Trophoblast cell (in vitro differentiated cells and primary cell): ENCODE data around the gene CA12.

Experiments
- DNase-seq, 2 donors: peaks; one replicate each; pipeline ENCODE4 v3.0.0-alpha.2; 2016
- H2AFZ ChIP-seq: 2 replicates; pipeline ENCODE4 v1.6.1; 2013; ENCODE audit warnings: low read length, moderate library complexity, mild to moderate bottlenecking; ENCODE audit not compliant: insufficient read depth, poor library complexity
- H2AK5ac ChIP-seq: 2 replicates; pipeline ENCODE4 v1.6.1; 2013; ENCODE audit warnings: mild to moderate bottlenecking, low read length
- H2BK120ac ChIP-seq: 2 replicates; pipeline ENCODE4 v1.6.1; 2013; ENCODE audit warnings: low read length, mild to moderate bottlenecking, moderate library complexity; ENCODE audit not compliant: insufficient read depth, poor library complexity
- H2BK12ac ChIP-seq: 2 replicates; pipeline ENCODE4 v1.6.1; 2013; ENCODE audit warnings: mild to moderate bottlenecking, low read length, moderate library complexity
- H2BK5ac ChIP-seq: 2 replicates; pipeline ENCODE4 v1.6.1; 2013; ENCODE audit warnings: low read length, low read depth, moderate library complexity, mild to moderate bottlenecking; ENCODE audit not compliant: poor library complexity
- H3K14ac ChIP-seq: 2 replicates; pipeline ENCODE4 v1.6.1; 2013; ENCODE audit warnings: mild to moderate bottlenecking, low read length
- H3K18ac ChIP-seq: 2 replicates; pipeline ENCODE4 v1.6.1; 2013; ENCODE audit warnings: mild to moderate bottlenecking, low read length
- H3K23ac ChIP-seq: 2 replicates; pipeline ENCODE4 v1.6.1; 2013; ENCODE audit warnings: low read length
- H3K27ac ChIP-seq: 2 replicates; pipeline ENCODE4 v1.5.1; 2013; ENCODE audit warnings: low read depth, mild to moderate bottlenecking, inconsistent platforms, low read length, moderate library complexity
- H3K27me3 ChIP-seq: 2 replicates; pipeline ENCODE4 v1.6.1; 2013; ENCODE audit warnings: inconsistent platforms, mild to moderate bottlenecking, low read length, moderate library complexity; ENCODE audit not compliant: insufficient read depth
- H3K36me3 ChIP-seq, 2 experiments: 1 replicate in 1 of 2; 2 replicates in 1 of 2; pipeline ENCODE4 v1.6.1; 2013; ENCODE audit warnings: low read length in 2 of 2, mild to moderate bottlenecking in 2 of 2, moderate library complexity in 1 of 2; ENCODE audit not compliant: insufficient read depth in 2 of 2, control insufficient read depth in 1 of 2
- H3K4ac ChIP-seq: 2 replicates; pipeline ENCODE4 v1.6.1; 2013; ENCODE audit warnings: low read depth, mild to moderate bottlenecking, low read length, moderate library complexity
- H3K4me1 ChIP-seq, 2 experiments: 1 replicate in 1 of 2; 2 replicates in 1 of 2; pipeline ENCODE4 v1.6.1; 2013; ENCODE audit warnings: low read length in 2 of 2, mild to moderate bottlenecking in 2 of 2, moderate library complexity in 1 of 2; ENCODE audit not compliant: insufficient read depth in 2 of 2, control insufficient read depth in 1 of 2
- H3K4me2 ChIP-seq: 2 replicates; pipeline ENCODE4 v1.6.1; 2013; ENCODE audit warnings: inconsistent platforms, mild to moderate bottlenecking, low read length, moderate library complexity
- H3K4me3 ChIP-seq: 2 replicates; pipeline ENCODE4 v1.5.1; 2013; ENCODE audit warnings: mild to moderate bottlenecking, low read depth, low read length, inconsistent platforms
- H3K79me1 ChIP-seq: one replicate; pipeline ENCODE4 v1.6.1; 2013; ENCODE audit warnings: low read length
- H3K79me2 ChIP-seq: 2 replicates; pipeline ENCODE4 v1.6.1; 2013; ENCODE audit warnings: low read length, mild to moderate bottlenecking; ENCODE audit not compliant: control insufficient read depth, insufficient read depth, poor library complexity
- H3K9ac ChIP-seq: 2 replicates; pipeline ENCODE4 v1.6.1; 2013; ENCODE audit warnings: mild to moderate bottlenecking, low read length
- H3K9me3 ChIP-seq: 2 replicates; pipeline ENCODE4 v1.6.1; 2013; ENCODE audit warnings: low read depth, mild to moderate bottlenecking, control low read depth, inconsistent platforms, low read length; ENCODE audit not compliant: insufficient read depth
- H4K12ac ChIP-seq: 2 replicates; pipeline ENCODE4 v1.6.1; 2013; ENCODE audit warnings: low read depth, mild to moderate bottlenecking, low read length, moderate library complexity
- H4K8ac ChIP-seq: 2 replicates; pipeline ENCODE4 v1.6.1; 2013; ENCODE audit warnings: low read depth, mild to moderate bottlenecking, low read length, moderate library complexity
- H4K91ac ChIP-seq: one replicate; pipeline ENCODE4 v1.6.1; 2013; ENCODE audit warnings: low read depth, mild to moderate bottlenecking, low read length, moderate library complexity
- WGBS: extraction: QIAGEN DNeasy Blood & Tissue Kit; methylation state at CpG from one replicate; pipeline ENCODE4 v1.1.7; 2013; ENCODE audit warnings: missing lambda C conversion rate; ENCODE audit not compliant: insufficient read length, insufficient coverage; ENCODE audit errors: extremely low coverage; 5-methylcytosine and 5-hydroxymethylcytosine counted together

CA12 gene

DNA sequence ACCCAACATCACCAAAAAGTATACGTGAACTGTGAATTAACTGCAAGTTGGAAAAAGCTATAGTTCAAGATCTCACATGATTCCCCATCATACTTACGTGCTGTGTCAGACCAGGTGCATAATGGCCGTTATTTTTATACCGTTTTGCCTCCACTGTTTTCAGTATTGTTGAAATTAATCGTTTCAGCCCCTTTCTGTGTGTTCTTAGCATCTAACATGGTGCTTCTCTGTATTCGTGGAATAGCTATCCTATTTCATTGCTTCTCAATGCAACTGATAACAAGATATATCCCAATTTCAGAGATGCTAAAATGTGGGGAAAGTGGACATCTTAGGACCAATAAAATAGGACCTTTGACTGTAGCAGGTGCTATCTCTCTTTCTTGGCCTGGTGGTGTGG is 13.7 kb downstream of the CA12 start:
- no peak overlapping the region for H3K27ac ChIP-seq
- no peak overlapping the region for H3K4me3 ChIP-seq
- H2AFZ ChIP-seq: no peak overlapping the region
- H3K4ac ChIP-seq: no peak overlapping the region
- no peaks in the 10 kb centered on the region for H3K79me2 ChIP-seq
- no peak overlapping the region for H3K14ac ChIP-seq
- no peak overlapping the region for H4K12ac ChIP-seq
- no peaks in the 10 kb centered on the region for H3K27me3 ChIP-seq
- no peaks in the 10 kb centered on the region for H3K79me1 ChIP-seq
- peaks cover 0 to 7% of the 10 kb centered on the region in 2 experiments for H3K4me1 ChIP-seq
- no peak overlapping the region for H2BK12ac ChIP-seq
- H4K91ac ChIP-seq: no peak overlapping the region
- H2BK120ac ChIP-seq: no peak overlapping the region
- no peak overlapping the region for H3K4me2 ChIP-seq
- DNase-seq: no peak
- H2AK5ac ChIP-seq: no peak overlapping the region
- H3K9ac ChIP-seq: no peak overlapping the region
- H3K23ac ChIP-seq: no peak overlapping the region
- no peaks in the 10 kb centered on the region for H3K36me3 ChIP-seq
- WGBS: no CpG with 5 or more reads among the region's 6 CpGs
- H3K9me3 ChIP-seq: no peaks in the 10 kb centered on the region
- no peak overlapping the region for H3K18ac ChIP-seq
- H2BK5ac ChIP-seq: no peak overlapping the region
- H4K8ac ChIP-seq: no peak overlapping the region

DNA sequence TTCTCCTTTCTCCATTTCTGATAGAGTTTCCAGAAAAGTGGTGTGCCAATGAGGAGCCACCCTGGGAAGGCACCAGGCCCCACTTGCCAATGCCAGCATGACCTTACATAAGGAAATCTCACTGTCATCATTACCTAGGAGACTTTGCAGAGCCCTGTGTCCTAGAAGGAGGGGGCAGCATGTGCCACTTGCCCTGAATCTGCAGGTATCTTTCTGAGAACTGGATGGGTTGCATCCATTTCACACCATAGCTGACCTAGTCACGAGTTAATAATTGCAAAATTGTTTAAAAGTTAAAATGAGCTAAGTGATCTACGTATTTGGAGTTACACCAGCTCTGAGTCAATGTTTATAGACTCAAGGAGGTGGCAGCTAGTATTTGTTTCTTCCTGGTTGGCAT is 14.3 kb downstream of the CA12 start:
- no peak overlapping the region for H2AFZ ChIP-seq
- H3K79me1 ChIP-seq: no peaks in the 10 kb centered on the region
- H3K79me2 ChIP-seq: no peaks in the 10 kb centered on the region
- H3K36me3 ChIP-seq: no peaks in the 10 kb centered on the region
- no peak overlapping the region for H3K14ac ChIP-seq
- no peak overlapping the region for H4K91ac ChIP-seq
- H3K9ac ChIP-seq: no peak overlapping the region
- H2BK12ac ChIP-seq: no peak overlapping the region
- DNase-seq: no peak
- no peak overlapping the region for H3K4me2 ChIP-seq
- no peak overlapping the region for H3K23ac ChIP-seq
- no peak overlapping the region for H3K4me3 ChIP-seq
- no peak overlapping the region for H3K4ac ChIP-seq
- no CpG with 5 or more reads among the region's 2 CpGs for WGBS
- H3K27ac ChIP-seq: no peak overlapping the region
- H3K18ac ChIP-seq: no peak overlapping the region
- H3K27me3 ChIP-seq: no peaks in the 10 kb centered on the region
- no peak overlapping the region for H2AK5ac ChIP-seq
- H4K12ac ChIP-seq: no peak overlapping the region
- H3K9me3 ChIP-seq: no peaks in the 10 kb centered on the region
- H3K4me1 ChIP-seq: peaks cover 0 to 3% of the 10 kb centered on the region in 2 experiments
- no peak overlapping the region for H2BK120ac ChIP-seq
- H2BK5ac ChIP-seq: no peak overlapping the region
- no peak overlapping the region for H4K8ac ChIP-seq

DNA sequence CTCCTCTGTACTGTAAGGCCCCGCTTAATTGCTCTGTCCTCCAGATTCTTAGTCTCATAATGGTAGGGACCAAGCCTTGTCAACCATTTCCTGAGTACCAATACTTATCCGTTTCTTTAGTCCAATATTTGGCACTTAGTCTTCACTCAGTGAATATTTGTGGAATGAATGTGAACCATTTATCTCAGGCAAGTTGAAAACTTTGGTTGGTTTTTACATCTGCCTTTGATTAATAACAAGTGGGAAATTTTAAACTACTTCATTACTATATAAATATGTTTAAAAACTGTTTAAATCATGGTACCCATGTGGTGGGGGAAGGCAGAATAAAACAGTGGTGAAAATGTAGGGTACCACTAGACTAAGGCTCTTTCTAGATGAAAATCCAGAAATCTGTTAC is 15.2 kb downstream of the CA12 start:
- Histone ChIP-seq H3K14ac (no peak overlapping the region), H3K4me2 (no peak overlapping the region), H4K8ac (no peak overlapping the region), H3K4me3 (no peak overlapping the region), H3K27ac (no peak overlapping the region), H3K23ac (no peak overlapping the region), H3K36me3 (no peaks in the 10 kb centered on the region), H3K79me1 (no peaks in the 10 kb centered on the region), H4K91ac (no peak overlapping the region), H2BK120ac (no peak overlapping the region), H3K18ac (no peak overlapping the region), H3K9me3 (no peaks in the 10 kb centered on the region), H2BK12ac (no peak overlapping the region), H3K4me1 (peaks cover 2% of the 10 kb centered on the region in 2 experiments), H3K27me3 (no peaks in the 10 kb centered on the region), H4K12ac (no peak overlapping the region), H3K9ac (no peak overlapping the region), H3K79me2 (no peaks in the 10 kb centered on the region), H3K4ac (no peak overlapping the region), H2BK5ac (no peak overlapping the region), H2AFZ (no peak overlapping the region), H2AK5ac (no peak overlapping the region)
- DNase-seq: no peak
- WGBS: no CpG with 5 or more reads among the region's 2 CpGs

DNA sequence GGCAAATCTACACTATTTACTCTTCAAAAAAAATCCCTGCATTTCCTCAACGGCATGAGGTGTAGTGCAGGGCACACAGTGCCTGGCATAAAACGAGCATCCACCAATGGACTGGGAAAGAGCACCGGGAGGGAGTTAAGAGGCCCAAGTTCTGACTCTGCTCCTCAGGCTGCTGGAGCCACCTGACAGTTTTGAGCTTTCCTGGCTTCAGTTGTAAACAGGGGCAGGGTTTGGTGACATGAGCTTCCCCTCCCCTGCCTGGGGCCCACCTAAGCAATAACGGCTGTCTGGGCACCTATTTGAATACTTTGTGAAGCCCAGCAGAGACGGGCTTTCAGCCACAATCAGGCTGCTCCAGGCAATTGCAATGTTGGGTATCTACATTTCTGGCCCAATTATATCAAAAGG is 16.4 kb downstream of the CA12 start:
- no peak for DNase-seq
- no peak overlapping the region for H3K4me3 ChIP-seq
- no peak overlapping the region for H2AFZ ChIP-seq
- no peak overlapping the region for H3K9ac ChIP-seq
- H3K9me3 ChIP-seq: no peaks in the 10 kb centered on the region
- H3K4me2 ChIP-seq: no peak overlapping the region
- H4K12ac ChIP-seq: no peak overlapping the region
- H3K18ac ChIP-seq: no peak overlapping the region
- H4K8ac ChIP-seq: no peak overlapping the region
- no peak overlapping the region for H4K91ac ChIP-seq
- no peaks in the 10 kb centered on the region for H3K36me3 ChIP-seq
- WGBS: no CpG with 5 or more reads among the region's 5 CpGs
- no peak overlapping the region for H3K4ac ChIP-seq
- no peaks in the 10 kb centered on the region for H3K79me2 ChIP-seq
- H2AK5ac ChIP-seq: no peak overlapping the region
- H3K14ac ChIP-seq: no peak overlapping the region
- no peak overlapping the region for H2BK12ac ChIP-seq
- no peak overlapping the region for H2BK120ac ChIP-seq
- H2BK5ac ChIP-seq: no peak overlapping the region
- H3K79me1 ChIP-seq: no peaks in the 10 kb centered on the region
- H3K23ac ChIP-seq: no peak overlapping the region
- H3K27me3 ChIP-seq: no peaks in the 10 kb centered on the region
- no peak overlapping the region for H3K27ac ChIP-seq
- peaks cover 3 to 4% of the 10 kb centered on the region in 2 experiments for H3K4me1 ChIP-seq
